ENCODE data around the gene LRRC8D.

The LRRC8D gene

GRCh38 chr1:89827330-89827729, 6.5 kb downstream of the LRRC8D start:
- no peak overlapping the region for H3K4me3 ChIP-seq (ENCODE audit: low read depth, low read length)
- no peak for TF ChIP-seq CTCF (IDR thresholded peaks at IDR 0.05; ENCODE audit: insufficient read depth, low read depth, low read length, missing control alignments)
- DNase-seq (ENCODE audit: low read depth), result no peak

GRCh38 chr1:89827902-89828301, 7.1 kb downstream of the LRRC8D start:
- no peak for TF ChIP-seq CTCF (IDR thresholded peaks at IDR 0.05; ENCODE audit: insufficient read depth, low read depth, low read length, missing control alignments)
- no peak overlapping the region for H3K4me3 ChIP-seq (ENCODE audit: low read depth, low read length)
- no peak for DNase-seq (ENCODE audit: low read depth)

- no peak for DNase-seq (ENCODE audit: low read depth)
- no peak overlapping the region for H3K4me3 ChIP-seq (ENCODE audit: low read depth, low read length)
- no peak for TF ChIP-seq CTCF (IDR thresholded peaks at IDR 0.05; ENCODE audit: insufficient read depth, low read depth, low read length, missing control alignments)
These were observed 8.4 kb downstream of the LRRC8D start for GRCh38 chr1:89829186-89829585.

GRCh38 chr1:89831462-89832120, 10.8 kb downstream of the LRRC8D start:
- no peak for DNase-seq (ENCODE audit: low read depth)
- H3K4me3 ChIP-seq (ENCODE audit: low read depth, low read length), result no peak overlapping the region
- TF ChIP-seq CTCF (IDR thresholded peaks at IDR 0.05; ENCODE audit: insufficient read depth, low read depth, low read length, missing control alignments), result no peak

- no peak overlapping the region for H3K4me3 ChIP-seq (ENCODE audit: low read depth, low read length)
- no peak for DNase-seq (ENCODE audit: low read depth)
These were observed 11.8 kb downstream of the LRRC8D start for GRCh38 chr1:89832496-89833127.

GRCh38 chr1:89833183-89834082, 12.6 kb downstream of the LRRC8D start:
- no peak for TF ChIP-seq CTCF (IDR thresholded peaks at IDR 0.05; ENCODE audit: insufficient read depth, low read depth, low read length, missing control alignments)
- no peak for DNase-seq (ENCODE audit: low read depth)

More at GRCh38 chr1:89832496-89833127, 11.8 kb downstream of the LRRC8D start:
- TF ChIP-seq CTCF (IDR thresholded peaks at IDR 0.05; ENCODE audit: insufficient read depth, low read depth, low read length, missing control alignments), result no peak

More at GRCh38 chr1:89833183-89834082, 12.6 kb downstream of the LRRC8D start:
- H3K4me3 ChIP-seq (ENCODE audit: low read depth, low read length), result no peak overlapping the region
